ENCODE results near the gene ROR2.

DNA sequence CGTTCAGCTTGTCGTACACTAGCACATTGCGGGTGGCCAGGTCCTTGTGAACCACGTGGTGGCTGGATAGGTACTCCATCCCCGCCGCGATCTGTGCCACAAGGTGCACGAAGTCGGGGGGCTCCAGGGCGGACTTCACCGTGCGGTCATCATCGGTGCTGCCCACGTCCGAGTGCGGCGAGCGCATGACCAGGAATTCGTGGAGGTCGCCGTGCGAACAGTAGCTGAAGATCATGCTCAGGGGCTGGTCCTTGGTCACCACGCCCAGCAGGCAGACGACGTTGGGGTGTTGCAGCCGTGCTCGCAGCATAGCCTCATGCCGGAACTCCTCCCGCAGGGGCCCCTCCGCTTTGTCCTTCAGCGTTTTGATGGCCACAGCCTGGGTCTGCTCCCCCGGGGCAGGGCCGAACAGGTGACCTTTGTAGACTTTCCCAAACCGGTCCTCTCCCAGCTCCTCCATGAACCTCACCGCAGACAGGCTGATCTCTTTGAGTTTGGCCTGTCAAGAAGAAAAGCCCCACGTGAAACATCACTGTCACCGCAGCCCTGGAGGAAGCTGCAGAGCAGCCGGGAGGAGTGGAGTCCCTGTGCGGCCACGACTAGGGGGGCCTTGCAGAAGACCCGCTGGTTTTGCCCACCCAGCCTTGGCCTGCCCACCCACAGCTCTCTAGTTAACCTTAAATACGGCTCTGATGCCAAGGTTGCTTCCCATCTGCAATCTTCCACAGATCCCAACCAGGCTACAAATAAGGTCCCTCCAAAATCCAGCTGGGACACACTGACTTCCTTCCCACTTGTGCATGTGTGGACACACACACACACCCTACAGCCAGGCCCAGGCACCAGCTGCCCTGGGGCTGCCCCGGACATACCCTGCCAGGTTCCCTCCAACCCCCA, 225.2 kb downstream of the ROR2 start:
- TF ChIP-seq CTCF (IDR thresholded peaks at IDR 0.05): no peak
- no peak for TF ChIP-seq POLR2A (IDR thresholded peaks at IDR 0.05)

Measured in thyroid gland (tissue), 4 donors.